Body of pancreas (tissue), 4 donors: ENCODE data around the gene CFP. TPM values are rescaled to one million over a fixed set of nuclear protein-coding genes. Genes with fewer than 3 reads are reported as not detected.

Source experiments
- ATAC-seq: fragments of 150-250 bp; one replicate; pipeline ENCODE4 v1.9.1; 2016
- DNase-seq, 4 donors: peaks; one replicate each; pipeline ENCODE4 v3.0.0-alpha.2; 2019
- H3K27ac ChIP-seq, 4 donors: fragments of 200-600 bp; sonication (generic); 1 replicate in 3 of 4; 2 replicates in 1 of 4; pipeline versions ENCODE4 v1.5.1 to v1.6.1; 2016 to 2019; ENCODE audit warnings: mild to moderate bottlenecking in 1 of 4, mixed read lengths in 1 of 4, moderate library complexity in 1 of 4
- H3K27me3 ChIP-seq, 2 donors: fragments of 200-600 bp; sonication (generic); one replicate each; pipeline ENCODE4 v1.6.0; 2016; ENCODE audit warnings: mild to moderate bottlenecking in 1 of 2
- H3K36me3 ChIP-seq, 2 donors: fragments of 200-600 bp; sonication (generic); replicated peaks in 1 of 2; 2 replicates each; pipeline ENCODE4 v1.5.1; 2016; ENCODE audit warnings: low read depth in 2 of 2; ENCODE audit not compliant: insufficient read depth in 1 of 2
- H3K4me1 ChIP-seq: fragments of 200-600 bp; sonication (generic); one replicate; pipeline ENCODE4 v1.6.0; 2016
- H3K4me3 ChIP-seq, 2 donors: fragments of 200-600 bp; sonication (generic); 1 replicate in 1 of 2; 2 replicates in 1 of 2; pipeline ENCODE4 v1.5.1; 2016 to 2019
- H3K9me3 ChIP-seq, 3 donors: fragments of 200-600 bp; sonication (generic); 1 replicate in 2 of 3; 2 replicates in 1 of 3; pipeline ENCODE4 v1.5.1; 2016
- CTCF ChIP-seq, 7 experiments: fragments of 450-650 bp in 4 of 7; fragments of 200-600 bp in 3 of 7; sonication (generic) in 3 of 7; IDR thresholded peaks; one replicate each; pipeline ENCODE4 v1.5.1; 2016 to 2019; ENCODE audit warnings: antibody characterized with exemption in 7 of 7
- POLR2A ChIP-seq, 3 donors: fragments of 450-650 bp; IDR thresholded peaks; one replicate each; pipeline ENCODE4 v1.6.1; 2016; ENCODE audit warnings: antibody characterized with exemption in 3 of 3, mild to moderate bottlenecking in 2 of 3
- WGBS, 2 donors: methylation state at CpG; one replicate each; pipeline ENCODE4 v1.1.5; 2017; 5-methylcytosine and 5-hydroxymethylcytosine counted together
- intact Hi-C: fragments of 100-400 bp; cut with DNase I; formaldehyde crosslinking; loops from one replicate; pipeline ENCODE4 v1.15.1; 2023
- total RNA-seq, 2 donors: library from RNA; depleted of rRNA; stranded (reverse); fragments of >200 nt; gene quantifications; one replicate each; pipeline ENCODE4 v1.1.0, GENCODE V29; 2016

CFP gene
- total RNA-seq, 2 donors from 2014 or later, result 1.8 TPM; not detected in 1

- ATAC-seq, result no peak
- no peaks in the 10 kb centered on the region for H3K9me3 ChIP-seq
- H3K36me3 ChIP-seq, result no peaks in the 10 kb centered on the region
- no peak for DNase-seq
- H3K4me3 ChIP-seq, result no peak overlapping the region
- H3K27ac ChIP-seq, result no peak overlapping the region
- TF ChIP-seq CTCF (IDR thresholded peaks at IDR 0.05), result no peak
- H3K27me3 ChIP-seq, result no peaks in the 10 kb centered on the region
- H3K4me1 ChIP-seq, result no peaks in the 10 kb centered on the region
- 53 to 81% methylated on average over 3 to 13 of the region's 16 CpGs for WGBS, 2 donors
- intact Hi-C loops, result no loop called here
These were observed 41.6 kb downstream of the CFP start for GRCh38 chrX:47587906-47588735.

GRCh38 chrX:47587091-47587891, 42.4 kb downstream of the CFP start:
- H3K36me3 ChIP-seq, result no peaks in the 10 kb centered on the region
- no peaks in the 10 kb centered on the region for H3K9me3 ChIP-seq
- no peaks in the 10 kb centered on the region for H3K27me3 ChIP-seq
- ATAC-seq (no peak), DNase-seq (no peak)
- TF ChIP-seq POLR2A (IDR thresholded peaks at IDR 0.05) (no peak), CTCF (IDR thresholded peaks at IDR 0.05) (no peak)
- WGBS, 2 donors, result 17 to 55% methylated on average over 1 to 4 of the region's 4 CpGs
- H3K27ac ChIP-seq, result no peak overlapping the region
- H3K4me1 ChIP-seq, result no peaks in the 10 kb centered on the region
- no peak overlapping the region for H3K4me3 ChIP-seq
- intact Hi-C loops, result no loop called here

- no peaks in the 10 kb centered on the region for H3K4me1 ChIP-seq
- intact Hi-C loops, result no loop called here
- H3K27ac ChIP-seq, result no peak overlapping the region
- H3K4me3 ChIP-seq, result no peak overlapping the region
- no peak for ATAC-seq
- 52 to 60% methylated on average over 3 to 7 of the region's 11 CpGs for WGBS, 2 donors
- no peaks in the 10 kb centered on the region for H3K9me3 ChIP-seq
- H3K36me3 ChIP-seq, result no peaks in the 10 kb centered on the region
- TF ChIP-seq POLR2A (IDR thresholded peaks at IDR 0.05), result no peak
- no peak for DNase-seq
- H3K27me3 ChIP-seq, result no peaks in the 10 kb centered on the region
These were observed 43.5 kb downstream of the CFP start for GRCh38 chrX:47586043-47586787.

GRCh38 chrX:47585273-47585672, 44.5 kb downstream of the CFP start:
- ATAC-seq (no peak), DNase-seq (no peak)
- intact Hi-C loops, result no loop called here
- Histone ChIP-seq H3K27me3 (no peaks in the 10 kb centered on the region), H3K9me3 (no peaks in the 10 kb centered on the region), H3K27ac (no peak overlapping the region), H3K36me3 (no peaks in the 10 kb centered on the region), H3K4me3 (no peak overlapping the region), H3K4me1 (no peaks in the 10 kb centered on the region)
- 70 to 90% methylated on average over 2 to 6 of the region's 16 CpGs for WGBS, 2 donors
- no peak for TF ChIP-seq CTCF (IDR thresholded peaks at IDR 0.05)
- no peak for TF ChIP-seq POLR2A (IDR thresholded peaks at IDR 0.05)

DNA sequence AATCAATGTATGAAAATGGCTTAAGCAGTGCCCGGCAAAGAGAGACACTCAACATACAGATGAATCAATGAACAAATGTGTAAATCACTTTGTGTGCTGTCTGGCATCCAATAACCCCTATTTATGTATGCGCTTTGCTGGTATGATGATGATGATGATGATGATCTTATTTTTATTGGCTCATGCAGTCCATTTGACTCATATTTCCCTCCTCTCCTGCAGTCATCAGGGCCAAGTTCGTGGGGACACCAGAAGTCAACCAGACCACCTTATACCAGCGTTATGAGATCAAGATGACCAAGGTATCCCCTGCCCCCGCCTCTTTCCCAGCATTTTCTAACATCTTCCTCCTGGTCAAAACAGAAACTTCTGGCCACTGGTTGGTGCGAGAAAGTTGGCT, 45.0 kb downstream of the CFP start:
- Histone ChIP-seq H3K9me3 (no peaks in the 10 kb centered on the region), H3K27me3 (no peaks in the 10 kb centered on the region), H3K4me3 (no peak overlapping the region), H3K36me3 (no peaks in the 10 kb centered on the region), H3K4me1 (no peaks in the 10 kb centered on the region), H3K27ac (no peak overlapping the region)
- DNase-seq (no peak), ATAC-seq (no peak)
- intact Hi-C loops, result no loop called here
- 49 to 56% methylated on average over 6 of the region's 6 CpGs for WGBS, 2 donors
- TF ChIP-seq CTCF (IDR thresholded peaks at IDR 0.05) (no peak), POLR2A (IDR thresholded peaks at IDR 0.05) (no peak)
